ENCODE measurements around the gene ATP13A1.
"Not testable (repeated sequence)": the region's sequence is repeated elsewhere in the genome, so short reads cannot be mapped to it uniquely, and the experiment has no call there.

ATP13A1 gene

DNA sequence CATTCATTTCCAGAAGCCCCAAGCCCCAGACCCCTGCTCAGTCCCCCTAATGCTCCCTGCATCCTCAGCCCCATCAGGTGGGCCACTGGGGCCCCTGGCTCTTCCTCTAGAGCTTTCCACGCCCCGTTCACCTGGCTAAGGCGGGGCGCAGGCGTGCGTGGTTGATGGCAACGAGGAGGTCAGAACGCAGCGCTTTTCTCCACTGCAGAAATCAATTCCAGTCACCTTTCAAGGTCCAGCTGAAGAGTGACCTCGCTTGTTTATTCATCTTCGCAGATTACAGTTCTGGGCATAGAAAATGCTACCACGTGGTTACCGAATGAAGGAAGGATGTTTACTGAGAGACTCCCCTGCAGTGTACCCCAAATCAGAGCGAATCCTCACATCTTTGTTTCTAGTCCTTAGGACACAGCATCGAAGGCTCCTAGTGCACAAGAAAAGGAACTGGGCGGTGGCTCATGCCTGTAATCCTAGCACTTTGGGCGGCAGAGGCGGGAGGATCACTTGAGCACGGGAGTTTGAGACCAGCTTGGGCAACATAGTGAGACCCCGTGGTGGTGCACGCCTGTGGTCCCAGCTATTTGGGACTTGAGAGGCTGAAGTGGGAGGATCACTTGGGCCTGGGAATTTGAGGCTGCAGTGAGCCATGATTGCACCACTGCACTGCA lies 44.2 kb downstream of the ATP13A1 start:
- peak in 3 of 4 experiments; percentile 25 to 42 (median 28) for DNase-seq

- peak; percentile 98 to 99 (median 98) for DNase-seq
Observed at GRCh38 chr19:19618219-19619051, 45.0 kb downstream of the ATP13A1 start, which contains the start of gene PBX4. TSS of gene PBX4 (minus strand) at chr19:19618687. CDS start at chr19:19618629, 58 bp downstream.

GRCh38 chr19:19615086-19615485 lies 48.4 kb downstream of the ATP13A1 start:
- no peak for DNase-seq

DNA sequence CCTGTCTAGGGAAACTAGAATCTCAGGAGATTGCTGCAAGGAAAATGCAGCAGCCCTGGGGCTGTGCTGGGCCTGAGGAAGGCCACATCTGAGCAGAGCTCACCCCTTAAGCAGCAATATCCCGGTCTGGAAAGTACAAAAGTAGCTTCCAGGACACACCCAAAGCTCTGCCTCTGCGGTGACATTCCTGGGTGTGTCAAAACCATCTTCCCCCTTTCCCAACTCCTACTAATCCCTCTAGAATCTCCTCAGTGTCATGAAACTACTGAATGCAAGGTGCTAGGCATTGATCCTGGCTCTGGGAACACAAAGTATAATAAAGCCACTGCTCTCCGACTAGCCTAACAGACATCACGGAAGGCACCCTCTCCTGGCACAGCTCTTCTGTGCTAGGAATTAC lies 50.0 kb downstream of the ATP13A1 start:
- no peak for DNase-seq

DNA sequence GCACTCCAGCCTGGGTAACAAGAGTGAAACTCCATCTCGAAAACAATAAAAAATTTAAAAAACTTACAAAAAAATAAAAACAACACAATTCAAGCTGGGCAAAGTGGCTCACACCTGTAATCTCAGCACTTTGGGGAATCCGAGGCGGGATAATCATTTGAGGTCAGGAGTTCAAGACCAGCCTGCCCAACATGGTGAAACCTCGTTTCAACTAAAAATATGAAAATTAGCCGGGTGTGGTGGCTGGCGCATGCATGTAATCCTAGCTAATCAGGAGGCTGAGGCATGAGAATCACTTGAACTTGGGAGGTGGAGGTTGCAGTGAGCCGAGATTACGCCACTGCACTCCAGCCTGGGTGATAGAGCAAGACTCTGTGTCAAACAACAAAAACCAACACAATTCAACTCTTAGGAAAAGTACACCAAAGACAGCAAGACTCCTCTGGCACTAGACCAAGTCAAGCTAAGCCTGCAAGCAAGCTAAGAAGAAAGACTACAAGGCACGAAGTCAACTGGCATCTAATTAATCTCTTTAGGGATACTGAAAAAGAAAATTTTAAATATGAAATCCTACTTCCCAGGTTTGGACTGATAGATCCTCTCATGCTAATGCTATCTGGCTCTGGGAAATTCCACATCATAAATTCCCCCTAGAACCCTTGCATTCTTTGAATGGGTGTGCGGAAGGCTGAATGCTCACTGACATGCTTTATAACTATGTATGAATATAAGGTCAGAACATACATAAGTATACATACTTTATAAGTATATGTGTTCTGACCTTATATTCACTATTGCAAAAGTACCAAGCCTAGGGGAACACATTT lies 52.9 kb downstream of the ATP13A1 start:
- DNase-seq = no peak

DNA sequence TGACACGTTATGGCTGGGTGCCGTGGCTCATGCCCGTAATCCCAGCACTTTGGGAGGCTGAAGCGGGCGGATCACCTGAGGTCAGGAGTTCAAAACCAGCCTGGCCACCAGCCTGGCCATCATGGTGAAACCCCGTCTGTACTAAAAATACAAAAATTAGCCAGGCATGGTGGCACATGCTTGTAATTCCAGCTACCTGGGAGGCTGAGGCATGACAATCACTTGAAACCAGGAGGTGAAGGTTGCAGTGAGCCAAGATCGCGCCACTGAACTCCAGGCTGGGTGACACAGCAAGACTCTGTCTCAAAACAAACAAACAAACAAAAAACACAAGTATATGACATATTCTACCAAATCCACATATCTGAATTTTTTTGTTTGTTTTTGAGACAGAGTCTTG lies 56.8 kb downstream of the ATP13A1 start:
- DNase-seq = not testable (repeated sequence)

- DNase-seq = peak in 2 of 4 experiments; percentile 36 to 45
Observed at GRCh38 chr19:19606021-19606420, 57.5 kb downstream of the ATP13A1 start.

GRCh38 chr19:19602713-19603324 lies 60.7 kb downstream of the ATP13A1 start:
- no peak for DNase-seq

GRCh38 chr19:19602136-19602712 lies 61.3 kb downstream of the ATP13A1 start:
- no peak for DNase-seq

DNA sequence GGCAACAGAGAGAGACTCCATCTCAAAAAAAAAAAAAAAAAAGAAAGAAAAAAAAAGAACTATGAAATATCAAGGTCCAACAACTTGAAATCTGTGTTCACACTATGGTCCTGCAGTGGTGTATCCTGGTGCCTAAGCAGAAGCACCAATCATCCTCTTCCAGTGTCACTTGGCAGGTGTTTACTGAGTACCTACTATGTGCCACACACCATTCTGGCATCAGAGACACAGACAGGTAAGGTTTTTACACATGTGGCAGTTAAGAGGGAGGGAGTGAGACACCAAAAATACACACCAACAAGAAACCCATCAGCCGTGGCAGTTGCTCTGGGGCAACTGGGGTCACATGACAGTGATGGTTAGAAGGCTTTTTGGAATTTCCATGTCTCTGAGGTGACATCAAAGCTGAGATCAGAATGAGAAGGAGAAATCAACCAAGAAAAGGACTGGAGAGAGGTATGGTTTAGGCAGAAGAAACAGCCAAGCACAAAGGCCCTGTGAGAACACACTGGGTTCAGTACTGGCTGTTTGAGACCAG lies 62.6 kb downstream of the ATP13A1 start:
- no peak for DNase-seq

- not testable (repeated sequence) for DNase-seq
Observed at GRCh38 chr19:19598728-19599451, 64.6 kb downstream of the ATP13A1 start.

- peak; percentile 68 to 91 (median 76) for DNase-seq
Observed at GRCh38 chr19:19597809-19598306, 65.6 kb downstream of the ATP13A1 start.
